D721Med (cell line): ENCODE data around the gene LAYN.

Experiments
- DNase-seq: peaks from one replicate; pipeline ENCODE4 v3.0.0; 2011; ENCODE audit warnings: low spot score; ENCODE audit not compliant: insufficient read length
- FAIRE-seq: peaks from 2 replicates; lab custom pipeline; 2011; peaks lifted over from hg19 to GRCh38; lab: Jason Lieb, UNC
- CTCF ChIP-seq: IDR thresholded peaks from 2 replicates; pipeline ENCODE4 v1.5.1; 2012; ENCODE audit warnings: mild to moderate bottlenecking, control low read depth; ENCODE audit not compliant: insufficient read depth; ENCODE audit errors: missing control alignments

Gene LAYN

GRCh38 chr11:111521135-111521534 is 19.4 kb upstream of the LAYN start:
- DNase-seq (no peak), FAIRE-seq (no peak)
- TF ChIP-seq CTCF = no peak

- TF ChIP-seq CTCF = no peak
- FAIRE-seq (no peak), DNase-seq (no peak)
These were observed 18.1 kb upstream of the LAYN start for GRCh38 chr11:111522426-111522825.

DNA sequence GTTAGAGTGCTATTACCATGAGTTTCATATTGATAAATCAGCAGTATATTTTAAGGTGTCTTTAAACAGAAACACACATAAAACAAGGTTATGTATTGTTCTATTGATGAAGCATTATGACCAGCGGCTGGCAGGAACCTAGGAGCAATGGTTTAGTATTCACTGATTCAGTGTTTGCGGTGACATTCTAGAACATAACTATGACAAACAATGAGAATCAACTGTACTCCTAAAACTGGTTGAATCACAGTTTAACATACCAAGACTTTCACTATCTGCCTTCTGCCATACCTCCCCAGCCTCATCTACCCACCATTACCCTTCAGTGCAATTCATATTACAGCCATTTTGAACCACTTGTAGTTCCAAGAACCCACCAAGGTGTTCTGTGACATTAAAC is 17.2 kb upstream of the LAYN start:
- DNase-seq (no peak), FAIRE-seq (no peak)
- TF ChIP-seq CTCF = no peak

GRCh38 chr11:111524056-111524455 is 16.5 kb upstream of the LAYN start:
- no peak for TF ChIP-seq CTCF

DNA sequence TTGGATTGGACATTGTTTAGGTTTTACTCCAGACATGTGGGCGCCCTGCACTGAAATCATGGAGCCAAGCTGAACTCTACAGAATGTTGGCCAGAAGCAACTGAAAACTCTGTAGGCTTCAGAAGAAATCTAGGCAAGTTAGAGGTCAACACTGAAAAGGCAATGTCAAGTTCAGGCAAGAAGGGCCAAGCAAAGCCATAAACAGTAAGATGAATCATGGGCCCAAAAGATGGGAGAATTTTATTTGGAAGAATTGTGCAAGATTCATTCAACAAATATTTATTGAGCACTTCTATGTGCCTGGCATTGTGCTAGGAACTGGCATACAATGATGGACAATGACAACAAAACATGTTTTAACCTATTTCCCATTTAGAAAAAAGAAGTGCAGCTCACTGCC is 15.1 kb upstream of the LAYN start:
- no peak for FAIRE-seq
- no peak for TF ChIP-seq CTCF
- DNase-seq = no peak

More at GRCh38 chr11:111524056-111524455, 16.5 kb upstream of the LAYN start:
- no peak for FAIRE-seq
- DNase-seq = no peak

DNA sequence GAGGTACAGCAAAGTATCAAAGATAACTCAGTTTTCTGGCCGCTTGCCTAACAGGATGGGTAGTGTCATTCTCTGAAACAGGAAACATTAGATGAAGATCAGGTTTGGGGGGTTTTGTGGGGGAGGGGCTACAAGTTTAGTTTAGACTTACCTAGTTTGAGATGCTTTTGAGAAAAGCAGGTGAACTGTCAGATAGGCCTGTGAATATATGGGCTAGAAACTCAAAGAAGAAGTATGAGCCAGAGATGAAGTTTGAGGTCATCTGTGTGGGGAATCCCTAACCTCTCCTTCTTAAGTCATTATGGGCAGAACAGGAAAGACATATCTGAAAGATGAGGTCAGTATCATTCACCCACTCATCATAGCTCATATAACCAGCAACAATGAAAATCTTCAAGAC is 14.0 kb upstream of the LAYN start:
- no peak for TF ChIP-seq CTCF
- DNase-seq (no peak), FAIRE-seq (no peak)

- TF ChIP-seq CTCF = no peak
- FAIRE-seq (no peak), DNase-seq (no peak)
These were observed 13.2 kb upstream of the LAYN start for GRCh38 chr11:111527279-111527678.
